Activated T-helper 17 cell treated with anti-CD3 and anti-CD28 coated beads, Interleukin-2, amount 50 U/mL, for 72 hours (primary cell): ENCODE measurements around the gene CBFA2T2. TPM values are rescaled to one million over a fixed set of nuclear protein-coding genes. Genes with fewer than 3 reads are reported as not detected.

Source experiments
- total RNA-seq, 2 donors: library from RNA; stranded (reverse); gene quantifications; one replicate each; pipeline ENCODE4 v1.2.3, GENCODE V29; 2022

Gene CBFA2T2
- total RNA-seq, 2 donors from 2014 or later, result 14.5 to 25.6 TPM

Other genes starting within 250 kb of the CBFA2T2 start
- gene BPIFB1, start 206.9 kb upstream of the CBFA2T2 start, total RNA-seq, result not detected
- gene CDK5RAP1, start 88.6 kb upstream of the CBFA2T2 start, total RNA-seq, result 10 to 100 TPM; 24.1 to 44.5 TPM
- 1 to 10 TPM; 5.5 to 6.5 TPM for gene SNTA1, start 46.3 kb upstream of the CBFA2T2 start, total RNA-seq
- gene C20orf144, start 172.2 kb downstream of the CBFA2T2 start, total RNA-seq, result under 1 TPM; 0.26 to 0.41 TPM
- 1 to 10 TPM; 1.5 to 2.6 TPM for gene ACTL10, start 176.8 kb downstream of the CBFA2T2 start, total RNA-seq
- 10 to 100 TPM; 20.8 to 26.5 TPM for gene NECAB3, start 184.3 kb downstream of the CBFA2T2 start, total RNA-seq
- gene E2F1, start 196.3 kb downstream of the CBFA2T2 start, total RNA-seq, result 10 to 100 TPM; 40.2 to 65.4 TPM
- 1 to 10 TPM; 6.7 to 8.0 TPM for gene PXMP4, start 230.2 kb downstream of the CBFA2T2 start, total RNA-seq
- 1 to 10 TPM; 6.4 to 9.0 TPM for gene ZNF341, start 241.9 kb downstream of the CBFA2T2 start, total RNA-seq